ENCODE measurements around the gene MFAP1.
"Not testable (repeated sequence)": the region's sequence is repeated elsewhere in the genome, so short reads cannot be mapped to it uniquely, and the experiment has no call there.

Gene MFAP1

GRCh38 chr15:43830691-43831275, 6.3 kb upstream of the MFAP1 start:
- Mint-ChIP-seq H3K4me1 (peaks cover 55% of the 10 kb centered on the region), H3K36me3 (peaks cover 37% of the 10 kb centered on the region)
- not testable (repeated sequence) for H3K4me3 Mint-ChIP-seq

GRCh38 chr15:43829951-43830540, 5.6 kb upstream of the MFAP1 start:
- H3K9me3 Mint-ChIP-seq, CTCF ChIA-PET, DNase-seq, H3K27me3 Mint-ChIP-seq: not testable (repeated sequence)
- peak overlapping the region; percentile 29 for H3K27ac Mint-ChIP-seq
- peak overlapping the region; percentile 83 for H3K4me3 Mint-ChIP-seq
- H3K36me3 Mint-ChIP-seq: peaks cover 33% of the 10 kb centered on the region
- H3K4me1 Mint-ChIP-seq: peaks cover 61% of the 10 kb centered on the region

More at GRCh38 chr15:43830691-43831275, 6.3 kb upstream of the MFAP1 start:
- CTCF ChIA-PET: interaction anchor here (0.7 to 1.3 kb wide), 3 partner anchors 13 to 143 kb away, joined by 3 read pairs; no protein-coding TSS in a partner anchor
- not testable (repeated sequence) for H3K27me3 Mint-ChIP-seq, H3K9me3 Mint-ChIP-seq, DNase-seq
- peak overlapping the region; percentile 68 for H3K27ac Mint-ChIP-seq

- H3K4me1 Mint-ChIP-seq: peaks cover 69% of the 10 kb centered on the region
- DNase-seq: peak; percentile 38
- H3K4me3 Mint-ChIP-seq: peak overlapping the region; percentile 83
- peaks cover 31% of the 10 kb centered on the region for H3K36me3 Mint-ChIP-seq
- no peaks in the 10 kb centered on the region for H3K9me3 Mint-ChIP-seq
- peak overlapping the region; percentile 90 for H3K27ac Mint-ChIP-seq
- H3K27me3 Mint-ChIP-seq: no peaks in the 10 kb centered on the region
- CTCF ChIA-PET: no interaction called here
These were observed 3.7 kb upstream of the MFAP1 start for GRCh38 chr15:43828061-43828657.

- CTCF ChIA-PET: no interaction called here
- Mint-ChIP-seq H3K27me3 (no peaks in the 10 kb centered on the region), H3K9me3 (no peaks in the 10 kb centered on the region), H3K27ac (peak within 1 kb of the TSS; percentile 90), H3K4me3 (peak within 1 kb of the TSS; percentile 83), H3K4me1 (peaks cover 74% of the 10 kb centered on the region), H3K36me3 (peaks cover 29% of the 10 kb centered on the region)
- peak; percentile 85 for DNase-seq
These were observed 2.2 kb upstream of the MFAP1 start, which contains the start of gene WDR76 for GRCh38 chr15:43826508-43827341. WDR76 (plus strand) TSS chr15:43827002; CDS start chr15:43827033, 31 bp downstream.

GRCh38 chr15:43826029-43826507, 1.6 kb upstream of the MFAP1 start:
- Mint-ChIP-seq H3K36me3 (peaks cover 34% of the 10 kb centered on the region), H3K4me1 (peaks cover 74% of the 10 kb centered on the region), H3K4me3 (peak overlapping the region; percentile 83), H3K9me3 (no peaks in the 10 kb centered on the region), H3K27me3 (no peaks in the 10 kb centered on the region), H3K27ac (peak overlapping the region; percentile 90)
- CTCF ChIA-PET: no interaction called here
- no peak for DNase-seq

- H3K27me3 Mint-ChIP-seq, CTCF ChIA-PET, DNase-seq, H3K9me3 Mint-ChIP-seq: not testable (repeated sequence)
- H3K27ac Mint-ChIP-seq: peak overlapping the region; percentile 92
- H3K4me1 Mint-ChIP-seq: peaks cover 73% of the 10 kb centered on the region
- peak overlapping the region; percentile 83 for H3K4me3 Mint-ChIP-seq
- H3K36me3 Mint-ChIP-seq: peaks cover 34% of the 10 kb centered on the region
These were observed 815 bp upstream of the MFAP1 start for GRCh38 chr15:43825305-43825704.

- CTCF ChIA-PET: interaction anchor here (0.7 kb wide), 1 partner anchor 26 kb away, joined by 3 read pairs; no protein-coding TSS in a partner anchor
- no peaks in the 10 kb centered on the region for H3K27me3 Mint-ChIP-seq
- H3K4me1 Mint-ChIP-seq: peaks cover 56% of the 10 kb centered on the region
- peak overlapping the region; percentile 29 for H3K4me3 Mint-ChIP-seq
- peaks cover 27% of the 10 kb centered on the region for H3K36me3 Mint-ChIP-seq
- DNase-seq: no peak
- H3K9me3 Mint-ChIP-seq: no peaks in the 10 kb centered on the region
- peak overlapping the region; percentile 67 for H3K27ac Mint-ChIP-seq
These were observed 3.0 kb downstream of the MFAP1 start for GRCh38 chr15:43821505-43821904.

- CTCF ChIA-PET, H3K27me3 Mint-ChIP-seq, H3K4me3 Mint-ChIP-seq, H3K9me3 Mint-ChIP-seq, H3K27ac Mint-ChIP-seq, DNase-seq: not testable (repeated sequence)
- H3K36me3 Mint-ChIP-seq: peaks cover 41% of the 10 kb centered on the region
- peaks cover 15% of the 10 kb centered on the region for H3K4me1 Mint-ChIP-seq
These were observed 9.4 kb downstream of the MFAP1 start for GRCh38 chr15:43815064-43815463.

GRCh38 chr15:43808960-43809678, 15.4 kb downstream of the MFAP1 start:
- no peak overlapping the region for H3K27ac Mint-ChIP-seq
- no peak for DNase-seq
- H3K4me3 Mint-ChIP-seq: no peak overlapping the region
- CTCF ChIA-PET: interaction anchor here (0.6 to 2.4 kb wide), 2 partner anchors 9 to 55 kb away, joined by 3 to 7 read pairs; partner anchors contain the start of genes HYPK and SERINC4
- no peaks in the 10 kb centered on the region for H3K27me3 Mint-ChIP-seq
- no peaks in the 10 kb centered on the region for H3K9me3 Mint-ChIP-seq
- peaks cover 67% of the 10 kb centered on the region for H3K36me3 Mint-ChIP-seq
- peaks cover 12% of the 10 kb centered on the region for H3K4me1 Mint-ChIP-seq

- H3K4me3 Mint-ChIP-seq: no peak overlapping the region
- no peak overlapping the region for H3K27ac Mint-ChIP-seq
- CTCF ChIA-PET: no interaction called here
- H3K9me3 Mint-ChIP-seq: no peaks in the 10 kb centered on the region
- DNase-seq: no peak
- H3K27me3 Mint-ChIP-seq: no peaks in the 10 kb centered on the region
- H3K4me1 Mint-ChIP-seq: peaks cover 12% of the 10 kb centered on the region
- peaks cover 66% of the 10 kb centered on the region for H3K36me3 Mint-ChIP-seq
These were observed 16.0 kb downstream of the MFAP1 start for GRCh38 chr15:43808435-43808950.

- H3K36me3 Mint-ChIP-seq: peaks cover 68% of the 10 kb centered on the region
- H3K27ac Mint-ChIP-seq: not testable (repeated sequence)
These were observed 21.8 kb downstream of the MFAP1 start for GRCh38 chr15:43802676-43803075.

GRCh38 chr15:43800286-43801141, 24.0 kb downstream of the MFAP1 start, which contains the start of gene HYPK:
HYPK (plus strand) TSS chr15:43800599; CDS start chr15:43800623, 24 bp downstream.
- Mint-ChIP-seq H3K27me3 (no peaks in the 10 kb centered on the region), H3K9me3 (no peaks in the 10 kb centered on the region), H3K4me3 (peak within 1 kb of the TSS; percentile 98), H3K36me3 (peaks cover 66% of the 10 kb centered on the region), H3K4me1 (peaks cover 45% of the 10 kb centered on the region), H3K27ac (peak within 1 kb of the TSS; percentile 94)
- DNase-seq: peak; percentile 96
- CTCF ChIA-PET: interaction anchor here (0.6 to 1.2 kb wide), 2 partner anchors 10 to 541 kb away, joined by 3 to 7 read pairs; no protein-coding TSS in a partner anchor

More at GRCh38 chr15:43802676-43803075, 21.8 kb downstream of the MFAP1 start:
- H3K4me1 Mint-ChIP-seq: peaks cover 35% of the 10 kb centered on the region
- CTCF ChIA-PET, H3K27me3 Mint-ChIP-seq, DNase-seq, H3K4me3 Mint-ChIP-seq, H3K9me3 Mint-ChIP-seq: not testable (repeated sequence)

Measured in activated naive CD4-positive, alpha-beta T cell treated with anti-CD3 and anti-CD28 coated beads, Interleukin-2, amount 10 ng/mL, durations not matched to agents 7 days and 5 days (primary cell).